ENCODE measurements around the gene GATA2. TPM values are rescaled to one million over a fixed set of nuclear protein-coding genes. Genes with fewer than 3 reads are reported as not detected.

GATA2 gene
- total and polyA plus RNA-seq, 2 of the 8 experiments (the other 6 are each of a cell fraction or from before 2014, with no cell fraction given): 0.03 to 0.30 TPM

GRCh38 chr3:128471720-128472119 is 21.3 kb downstream of the GATA2 start (continued):
- TF ChIP-seq CEBPB (IDR thresholded peaks at IDR 0.05; ENCODE audit: low read depth, low read length) (no peak), JUN (IDR thresholded peaks at IDR 0.05; ENCODE audit: low read depth, low read length) (no peak)
